Right renal cortex interstitium (tissue), 3 donors: ENCODE data around the gene LIMA1. TPM values are rescaled to one million over a fixed set of nuclear protein-coding genes. Genes with fewer than 3 reads are reported as not detected.
"Not testable (repeated sequence)": the region's sequence is repeated elsewhere in the genome, so short reads cannot be mapped to it uniquely, and the experiment has no call there.

Experiments
- DNase-seq, 3 donors: peaks; one replicate each; pipeline ENCODE4 v3.0.0-alpha.2; 2013; ENCODE audit warnings: low read depth in 3 of 3, low spot score in 2 of 3
- polyA plus RNA-seq, 3 donors: library from polyadenylated mRNA; unstranded; fragments of 120-200 nt; gene quantifications; one replicate each; pipeline ENCODE4 v1.2.1, GENCODE V29; 2013; ENCODE audit not compliant: insufficient read length in 3 of 3

LIMA1 gene
- 10 to 100 TPM; 90.8 to 98.1 (median 92.2) TPM for polyA plus RNA-seq

GRCh38 chr12:50283229-50283923 lies at the start of gene LIMA1:
Gene LIMA1, minus strand, starts transcription at chr12:50283520. Its CDS starts 34,769 bp downstream, at chr12:50248751.
- DNase-seq: peak; percentile 62 to 84 (median 77)

GRCh38 chr12:50331745-50332144 lies 48.4 kb upstream of the LIMA1 start:
- no peak for DNase-seq

- not testable (repeated sequence) for DNase-seq
Observed at GRCh38 chr12:50328664-50329063, 45.3 kb upstream of the LIMA1 start.

- DNase-seq: no peak
Observed at GRCh38 chr12:50326590-50327284, 43.4 kb upstream of the LIMA1 start.

GRCh38 chr12:50325890-50326391 lies 42.6 kb upstream of the LIMA1 start:
- no peak for DNase-seq

- DNase-seq: not testable (repeated sequence)
Observed at GRCh38 chr12:50324770-50325169, 41.5 kb upstream of the LIMA1 start.

GRCh38 chr12:50324077-50324476 lies 40.8 kb upstream of the LIMA1 start:
- not testable (repeated sequence) for DNase-seq

GRCh38 chr12:50322206-50322605 lies 38.9 kb upstream of the LIMA1 start:
- DNase-seq: no peak

- no peak for DNase-seq
Observed at GRCh38 chr12:50317203-50317602, 33.9 kb upstream of the LIMA1 start.

GRCh38 chr12:50315803-50316202 lies 32.5 kb upstream of the LIMA1 start:
- DNase-seq: no peak

- peak; percentile 41 to 50 (median 43) for DNase-seq
Observed at GRCh38 chr12:50314636-50315312, 31.5 kb upstream of the LIMA1 start.

GRCh38 chr12:50313971-50314370 lies 30.7 kb upstream of the LIMA1 start:
- not testable (repeated sequence) for DNase-seq

- no peak for DNase-seq
Observed at GRCh38 chr12:50313256-50313931, 30.1 kb upstream of the LIMA1 start.

- not testable (repeated sequence) for DNase-seq
Observed at GRCh38 chr12:50311858-50312609, 28.7 kb upstream of the LIMA1 start.

GRCh38 chr12:50309950-50310349 lies 26.6 kb upstream of the LIMA1 start:
- DNase-seq: no peak

- no peak for DNase-seq
Observed at GRCh38 chr12:50302686-50303085, 19.4 kb upstream of the LIMA1 start.

- no peak for DNase-seq
Observed at GRCh38 chr12:50297996-50298395, 14.7 kb upstream of the LIMA1 start.

GRCh38 chr12:50297027-50297426 lies 13.7 kb upstream of the LIMA1 start:
- no peak for DNase-seq

GRCh38 chr12:50296554-50296953 lies 13.2 kb upstream of the LIMA1 start:
- no peak for DNase-seq

- no peak for DNase-seq
Observed at GRCh38 chr12:50291377-50291776, 8.1 kb upstream of the LIMA1 start.
